AG08396 (cell line): ENCODE measurements around the gene SGPP2.
"Not testable (repeated sequence)": the region's sequence is repeated elsewhere in the genome, so short reads cannot be mapped to it uniquely, and the experiment has no call there.

Experiments
- DNase-seq: peaks from one replicate; pipeline ENCODE4 v3.0.0; 2012; ENCODE audit warnings: low spot score, mixed read lengths

SGPP2 gene

GRCh38 chr2:222577341-222577740 is 153.0 kb downstream of the SGPP2 start:
- no peak for DNase-seq

GRCh38 chr2:222582928-222583327 is 158.6 kb downstream of the SGPP2 start:
- no peak for DNase-seq

GRCh38 chr2:222584589-222584988 is 160.2 kb downstream of the SGPP2 start:
- not testable (repeated sequence) for DNase-seq

- DNase-seq: no peak
These were observed 167.3 kb downstream of the SGPP2 start for GRCh38 chr2:222591661-222592060.

GRCh38 chr2:222592176-222592575 is 167.8 kb downstream of the SGPP2 start:
- DNase-seq: no peak

GRCh38 chr2:222594679-222595078 is 170.3 kb downstream of the SGPP2 start:
- peak; percentile 48 for DNase-seq

GRCh38 chr2:222595581-222595980 is 171.2 kb downstream of the SGPP2 start:
- DNase-seq: no peak

- DNase-seq: no peak
These were observed 174.3 kb downstream of the SGPP2 start for GRCh38 chr2:222598611-222599010.

GRCh38 chr2:222603501-222603900 is 179.2 kb downstream of the SGPP2 start:
- no peak for DNase-seq

- DNase-seq: no peak
These were observed 180.6 kb downstream of the SGPP2 start for GRCh38 chr2:222604749-222605515.

GRCh38 chr2:222606306-222606705 is 182.0 kb downstream of the SGPP2 start:
- DNase-seq: no peak

GRCh38 chr2:222608081-222608480 is 183.7 kb downstream of the SGPP2 start:
- DNase-seq: no peak

GRCh38 chr2:222609381-222609780 is 185.0 kb downstream of the SGPP2 start:
- no peak for DNase-seq
